ENCODE measurements around the gene KPNA4. TPM values are rescaled to one million over a fixed set of nuclear protein-coding genes. Genes with fewer than 3 reads are reported as not detected.

Gene KPNA4
- total RNA-seq, 2 donors from 2014 or later = 41.6 to 60.6 TPM

DNA sequence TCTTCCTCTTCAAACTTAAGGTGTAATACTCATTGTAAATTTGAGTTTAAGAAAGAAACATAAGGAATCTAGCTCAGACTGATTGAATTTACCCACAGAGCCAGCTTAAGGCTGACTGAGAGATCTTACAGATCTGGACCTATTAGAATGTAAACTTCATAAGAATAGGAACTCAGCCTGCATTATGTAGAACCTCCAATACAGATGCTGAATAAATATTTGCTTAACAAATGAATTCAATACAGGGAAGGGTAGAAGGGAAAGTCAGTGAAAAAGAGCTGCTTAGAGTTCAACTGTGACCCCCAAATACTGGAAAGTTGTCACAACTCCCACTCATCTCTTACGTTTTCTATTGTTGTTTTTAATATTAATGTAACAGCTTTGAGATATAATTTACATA lies 11.5 kb downstream of the KPNA4 start:
- H3K36me3 ChIP-seq = no peaks in the 10 kb centered on the region
- no peak for TF ChIP-seq CTCF (IDR thresholded peaks at IDR 0.05)
- no peaks in the 10 kb centered on the region for H3K9me3 ChIP-seq
- H3K4me1 ChIP-seq = no peaks in the 10 kb centered on the region
- intact Hi-C loops (cut with DNase I) = no loop called here
- H3K27me3 ChIP-seq = no peaks in the 10 kb centered on the region
- no peak overlapping the region for H3K27ac ChIP-seq
- no peak for DNase-seq
- no peak overlapping the region for H3K9ac ChIP-seq (ENCODE audit: low read depth in 2 of 2, low read length in 2 of 2)
- H3K4me3 ChIP-seq = no peak overlapping the region

DNA sequence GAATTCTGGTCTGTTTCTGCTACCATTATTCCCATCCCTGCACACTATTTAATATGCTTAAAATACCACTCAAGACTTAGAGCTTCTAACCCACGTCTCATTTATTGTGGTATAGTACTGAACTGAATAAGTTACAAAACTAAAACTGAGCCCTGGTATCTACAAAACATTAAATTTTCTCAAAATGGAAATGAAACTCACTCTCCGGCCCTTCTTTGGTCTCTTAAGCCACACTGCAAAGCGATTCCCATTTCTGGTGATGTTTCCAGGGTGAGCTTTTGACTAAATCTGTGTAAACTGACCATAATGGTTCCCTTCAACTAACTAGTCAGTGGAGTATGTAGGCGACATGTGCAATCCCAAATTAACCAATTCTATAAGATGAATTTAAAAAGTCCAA lies 18.6 kb downstream of the KPNA4 start:
- intact Hi-C loops (cut with DNase I) = no loop called here
- DNase-seq = no peak
- H3K27me3 ChIP-seq = no peaks in the 10 kb centered on the region

DNA sequence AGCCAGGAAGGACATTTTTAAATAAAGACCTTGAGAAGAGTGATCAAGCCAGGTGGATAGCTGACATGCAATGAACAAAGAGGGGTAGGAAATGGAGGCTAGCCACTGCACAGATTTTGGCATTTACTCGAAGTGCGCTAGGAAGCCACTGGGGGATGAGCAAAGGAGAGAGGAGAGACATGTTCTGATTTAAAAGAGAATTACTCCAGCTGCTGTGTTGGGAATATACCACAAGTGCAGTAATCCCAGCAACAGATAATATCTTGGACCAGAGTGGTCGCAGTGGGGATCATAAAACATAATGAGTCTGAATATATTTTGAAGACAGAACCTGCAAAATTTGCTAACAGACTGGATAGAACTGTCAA lies 19.9 kb downstream of the KPNA4 start:
- Histone ChIP-seq H3K27me3 (no peaks in the 10 kb centered on the region), H3K4me3 (no peak overlapping the region), H3K27ac (no peak overlapping the region), H3K9ac (ENCODE audit: low read depth in 2 of 2, low read length in 2 of 2) (no peak overlapping the region), H3K36me3 (no peaks in the 10 kb centered on the region), H3K4me1 (no peaks in the 10 kb centered on the region), H3K9me3 (no peaks in the 10 kb centered on the region)
- DNase-seq = no peak
- intact Hi-C loops (cut with DNase I) = no loop called here
- TF ChIP-seq CTCF (IDR thresholded peaks at IDR 0.05) = no peak

More for the DNA sequence above, 18.6 kb downstream of the KPNA4 start:
- no peaks in the 10 kb centered on the region for H3K4me1 ChIP-seq
- no peaks in the 10 kb centered on the region for H3K9me3 ChIP-seq
- no peak overlapping the region for H3K9ac ChIP-seq (ENCODE audit: low read depth in 2 of 2, low read length in 2 of 2)
- no peaks in the 10 kb centered on the region for H3K36me3 ChIP-seq
- no peak for TF ChIP-seq CTCF (IDR thresholded peaks at IDR 0.05)
- H3K27ac ChIP-seq = no peak overlapping the region
- no peak overlapping the region for H3K4me3 ChIP-seq

- H3K27ac ChIP-seq = no peak overlapping the region
- no peaks in the 10 kb centered on the region for H3K27me3 ChIP-seq
- H3K36me3 ChIP-seq = no peaks in the 10 kb centered on the region
- no peak overlapping the region for H3K4me3 ChIP-seq
- TF ChIP-seq CTCF (IDR thresholded peaks at IDR 0.05) = no peak
- intact Hi-C loops (cut with DNase I) = no loop called here
- H3K9ac ChIP-seq (ENCODE audit: low read depth in 2 of 2, low read length in 2 of 2) = no peak overlapping the region
- no peaks in the 10 kb centered on the region for H3K4me1 ChIP-seq
- no peaks in the 10 kb centered on the region for H3K9me3 ChIP-seq
- no peak for DNase-seq
Observed at GRCh38 chr3:160544844-160545503, 20.4 kb downstream of the KPNA4 start.

DNA sequence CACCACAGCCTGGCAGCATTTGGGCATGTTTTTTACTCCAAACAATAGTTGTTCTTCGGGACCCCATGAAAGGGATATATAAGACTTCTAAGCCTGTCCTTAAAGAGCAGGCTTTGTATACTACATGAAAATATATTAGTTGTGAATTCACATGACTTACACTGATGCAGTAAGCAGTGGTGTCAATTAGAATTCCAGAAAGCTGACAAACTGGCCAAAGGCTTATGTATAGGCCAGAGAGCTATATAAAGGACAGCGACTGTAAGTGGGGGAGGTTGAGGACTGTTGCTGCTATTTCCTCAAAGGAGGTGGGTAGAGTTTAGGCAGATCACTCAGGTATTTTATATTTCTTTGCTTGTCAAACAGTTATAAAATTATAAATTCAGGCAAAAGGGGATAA lies 24.8 kb downstream of the KPNA4 start:
- H3K9me3 ChIP-seq = no peaks in the 10 kb centered on the region
- intact Hi-C loops (cut with DNase I) = no loop called here
- no peak overlapping the region for H3K4me3 ChIP-seq
- no peak for TF ChIP-seq CTCF (IDR thresholded peaks at IDR 0.05)
- DNase-seq = no peak
- H3K27ac ChIP-seq = no peak overlapping the region
- no peak overlapping the region for H3K9ac ChIP-seq (ENCODE audit: low read depth in 2 of 2, low read length in 2 of 2)
- H3K4me1 ChIP-seq = no peaks in the 10 kb centered on the region
- no peaks in the 10 kb centered on the region for H3K27me3 ChIP-seq
- no peaks in the 10 kb centered on the region for H3K36me3 ChIP-seq
